HCT116 (cell line): ENCODE data around the gene BBC3. TPM values are rescaled to one million over a fixed set of nuclear protein-coding genes. Genes with fewer than 3 reads are reported as not detected.
"Not testable (repeated sequence)": the region's sequence is repeated elsewhere in the genome, so short reads cannot be mapped to it uniquely, and the experiment has no call there.

Experiments
- ATAC-seq: fragments of 200-7000 bp; cut with Tn5 transposase; 2 replicates; pipeline ENCODE4 v1.9.1; 2020; ENCODE audit warnings: mild to moderate bottlenecking, moderate library complexity
- BruUV-seq: library from RNA; stranded (reverse); fragments of 400-500 nt; replicated peaks from 2 replicates; lab custom pipeline; 2021; lab: Mats Ljungman, UMichigan
- CTCF ChIA-PET: fragments of 300-600 bp; sonication (Branson Sonifier 250); formaldehyde crosslinking; loops from one replicate; lab custom pipeline; 2021; ENCODE audit warnings: antibody characterized with exemption; lab: Charles Lee
- POLR2A ChIA-PET: fragments of 300-600, 350-600 bp; sonication (Branson Sonifier 250); formaldehyde crosslinking; loops from one replicate; lab custom pipeline; 2021; ENCODE audit warnings: antibody characterized with exemption; lab: Charles Lee
- RAD21 ChIA-PET, 2 experiments: fragments of 300-600 bp; sonication (Branson Sonifier 250); formaldehyde crosslinking; loops; one replicate each; lab custom pipeline; 2023; ENCODE audit warnings: low total read pairs in 2 of 2; ENCODE audit not compliant: uncharacterized antibody in 2 of 2, unreplicated experiment in 2 of 2, low non-redundant PET in 1 of 2; lab: Charles Lee
- DNase-seq: peaks from one replicate; pipeline ENCODE4 v3.0.0-alpha.2; 2010; ENCODE audit warnings: low read depth, low spot score
- H2AFZ ChIP-seq: fragments of 200-600 bp; shearing (Covaris generic), sonication (generic); 2 replicates; pipeline ENCODE4 v1.6.1; 2017; ENCODE audit warnings: low read depth, mixed run types, mixed read lengths, antibody characterized with exemption, low read length; ENCODE audit not compliant: poor library complexity, severe bottlenecking
- H3K27ac ChIP-seq: 2 replicates; pipeline ENCODE4 v1.5.1; 2012; ENCODE audit warnings: low read depth, low read length
- H3K27me3 ChIP-seq: fragments of 200-600 bp; sonication (generic); 2 replicates; pipeline ENCODE4 v1.6.1; 2016; ENCODE audit warnings: mixed run types, low read length, mixed read lengths; ENCODE audit not compliant: insufficient read depth
- H3K36me3 ChIP-seq, 2 experiments: fragments of 200-500 bp in 1 of 2; fragments of 200-600 bp in 1 of 2; sonication (Bioruptor generic) in 1 of 2; sonication (generic) in 1 of 2; 2 replicates each; pipeline versions ENCODE4 v1.5.1 to v1.6.1; 2014 to 2016; ENCODE audit warnings: low read length in 2 of 2, inconsistent platforms in 1 of 2, mixed read lengths in 1 of 2, mixed run types in 1 of 2; ENCODE audit not compliant: insufficient read depth in 2 of 2, control insufficient read depth in 1 of 2
- H3K4me1 ChIP-seq, 2 experiments: fragments of 200-600 bp in 1 of 2; sonication (generic) in 1 of 2; 2 replicates each; pipeline versions ENCODE4 v1.5.1 to v1.6.1; 2012 to 2017; ENCODE audit warnings: low read length in 2 of 2, inconsistent platforms in 1 of 2, mild to moderate bottlenecking in 1 of 2, mixed read lengths in 1 of 2, mixed run types in 1 of 2, moderate library complexity in 1 of 2; ENCODE audit not compliant: insufficient read depth in 2 of 2, control insufficient read depth in 1 of 2
- H3K4me2 ChIP-seq: fragments of 200-600 bp; sonication (generic); 2 replicates; pipeline ENCODE4 v1.6.1; 2017; ENCODE audit warnings: mixed run types, low read length, mixed read lengths
- H3K4me3 ChIP-seq, 2 experiments: fragments of 200-600 bp in 1 of 2; sonication (generic) in 1 of 2; replicated peaks in 1 of 2; 2 replicates each; pipeline ENCODE4 v1.5.1; 2011 to 2016; ENCODE audit warnings: low read length in 2 of 2, control low read depth in 1 of 2, low read depth in 1 of 2, mild to moderate bottlenecking in 1 of 2, mixed read lengths in 1 of 2, mixed run types in 1 of 2
- H3K79me2 ChIP-seq: fragments of 200-600 bp; sonication (generic); 2 replicates; pipeline ENCODE4 v1.6.1; 2017; ENCODE audit warnings: mild to moderate bottlenecking, mixed run types, low read length, moderate library complexity, mixed read lengths; ENCODE audit not compliant: insufficient read depth
- H3K9ac ChIP-seq: fragments of 200-600 bp; sonication (generic); 2 replicates; pipeline ENCODE4 v1.6.1; 2016; ENCODE audit warnings: low read length, mixed read lengths
- H3K9me2 ChIP-seq: fragments of 200-600 bp; sonication (generic), shearing (Covaris generic); 2 replicates; pipeline ENCODE4 v1.6.1; 2017; ENCODE audit warnings: mixed run types, mild to moderate bottlenecking, moderate library complexity; ENCODE audit not compliant: insufficient read depth
- H3K9me3 ChIP-seq, 2 experiments: fragments of 200-500 bp in 1 of 2; fragments of 200-600 bp in 1 of 2; sonication (Bioruptor generic) in 1 of 2; sonication (generic) in 1 of 2; 2 replicates each; pipeline ENCODE4 v1.6.1; 2014 to 2017; ENCODE audit warnings: low read length in 2 of 2, mixed read lengths in 2 of 2, inconsistent platforms in 1 of 2, low read depth in 1 of 2, mild to moderate bottlenecking in 1 of 2, mixed run types in 1 of 2, moderate library complexity in 1 of 2; ENCODE audit not compliant: control insufficient read depth in 1 of 2, insufficient read depth in 1 of 2
- H4K20me1 ChIP-seq: fragments of 200-600 bp; sonication (generic), shearing (Covaris generic); 2 replicates; pipeline ENCODE4 v1.6.1; 2017; ENCODE audit warnings: mixed run types, mild to moderate bottlenecking, moderate library complexity; ENCODE audit not compliant: insufficient read depth
- CEBPB ChIP-seq: IDR thresholded peaks from 2 replicates; pipeline ENCODE4 v1.6.1; 2012; ENCODE audit warnings: low read depth
- RAD21 ChIP-seq: IDR thresholded peaks from 2 replicates; pipeline ENCODE4 v1.6.1; 2012; ENCODE audit warnings: low read depth, mild to moderate bottlenecking
- SIN3A ChIP-seq: IDR thresholded peaks from 2 replicates; pipeline ENCODE4 v1.6.1; 2012; ENCODE audit warnings: low read depth
- SP1 ChIP-seq: IDR thresholded peaks from 2 replicates; pipeline ENCODE4 v1.6.1; 2012; ENCODE audit warnings: low read depth
- TCF7L2 ChIP-seq: IDR thresholded peaks from 2 replicates; pipeline ENCODE4 v1.7.0; 2011; ENCODE audit warnings: borderline replicate concordance, inconsistent platforms; ENCODE audit not compliant: insufficient read depth, insufficient read length; ENCODE audit errors: extremely low read depth
- intact Hi-C: fragments of 100-400 bp; cut with micrococcal nuclease; formaldehyde crosslinking; loops from 2 replicates; pipeline ENCODE4 v1.10.0; 2022
- total RNA-seq: library from RNA; stranded (reverse); gene quantifications from one replicate; pipeline ENCODE4 v1.2.1, GENCODE V29; 2021; ENCODE audit not compliant: unreplicated experiment
- TF ChIP-seq, protein P1 (sequence below), 3 experiments: fragments of 200-600 bp in 1 of 3; sonication (generic) in 1 of 3; IDR thresholded peaks in 2 of 3; conservative IDR thresholded peaks in 1 of 3; 2 replicates each; pipeline ENCODE4 v1.5.1; 2012 to 2017; ENCODE audit warnings: low read depth in 2 of 3, low read length in 2 of 3, antibody characterized with exemption in 1 of 3, borderline replicate concordance in 1 of 3, control low read depth in 1 of 3, mild to moderate bottlenecking in 1 of 3, mixed read lengths in 1 of 3, mixed run types in 1 of 3, moderate library complexity in 1 of 3; ENCODE audit not compliant: insufficient read depth in 1 of 3
- TF ChIP-seq, protein P2 (sequence below): IDR thresholded peaks from 2 replicates; pipeline ENCODE4 v1.6.1; 2012

The BBC3 gene
- total RNA-seq, 1 experiment from 2014 or later = 45.0 TPM

DNA sequence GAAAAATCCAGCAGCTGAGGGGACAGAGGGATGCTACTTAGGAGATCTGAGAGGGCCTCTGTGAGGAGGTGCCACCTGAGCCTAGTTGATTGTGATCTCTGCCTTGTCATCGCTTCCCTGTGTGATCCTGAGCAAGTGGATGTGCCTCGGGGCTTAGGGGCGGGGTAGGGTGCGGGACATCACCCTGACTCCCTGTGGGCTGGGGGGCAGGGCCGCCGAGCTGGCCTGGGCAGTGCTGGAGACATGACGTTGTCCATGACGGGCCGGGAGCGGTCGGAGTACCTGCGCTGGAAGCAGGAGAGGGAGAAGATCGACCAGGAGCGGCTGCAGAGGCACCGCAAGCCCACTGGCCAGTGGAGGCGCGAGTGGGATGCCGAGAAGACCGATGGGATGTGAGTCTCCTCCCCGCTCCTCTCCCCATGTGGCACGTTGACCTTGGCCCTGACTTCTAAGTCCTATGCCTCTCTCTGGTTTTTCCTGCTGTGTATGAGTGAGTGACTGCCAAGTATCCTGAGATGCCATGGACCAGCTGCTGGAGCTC is 35.5 kb upstream of the BBC3 start (continued):
- no peak for TF ChIP-seq SIN3A

DNA sequence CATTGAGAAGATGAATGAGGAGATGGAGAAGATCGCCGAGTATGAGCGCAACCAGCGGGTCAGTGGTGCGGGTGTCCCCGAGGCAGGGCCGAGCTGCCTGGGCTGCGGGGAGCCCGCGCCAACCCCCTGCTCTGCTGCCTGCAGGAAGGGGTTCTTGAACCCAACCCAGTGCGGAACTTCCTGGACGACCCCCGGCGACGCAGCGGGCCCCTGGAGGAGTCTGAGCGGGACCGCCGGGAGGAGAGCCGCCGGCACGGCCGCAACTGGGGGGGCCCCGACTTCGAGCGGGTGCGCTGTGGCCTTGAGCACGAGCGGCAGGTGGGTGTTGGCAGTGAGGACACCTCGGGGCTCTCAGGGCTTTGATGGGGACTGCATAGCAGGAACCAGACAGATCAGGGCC is 33.6 kb upstream of the BBC3 start:
- ATAC-seq (no peak), DNase-seq (no peak)
- Histone ChIP-seq H3K27me3 (no peaks in the 10 kb centered on the region), H3K9me3 (no peaks in the 10 kb centered on the region), H3K4me1 (no peaks in the 10 kb centered on the region), H3K4me2 (no peak overlapping the region), H4K20me1 (no peaks in the 10 kb centered on the region), H3K79me2 (peaks cover 4% of the 10 kb centered on the region; the same call in 1 of the 2 replicates), H3K36me3 (peaks cover 28 to 29% of the 10 kb centered on the region in 2 experiments; a peak in 3 of 4 replicates), H3K4me3 (no peak overlapping the region), H3K9me2 (no peaks in the 10 kb centered on the region), H2AFZ (no peak overlapping the region), H3K9ac (no peak overlapping the region), H3K27ac (no peak overlapping the region)
- CTCF ChIA-PET = no interaction called here
- POLR2A ChIA-PET = no interaction called here
- intact Hi-C loops = no loop called here
- BruUV-seq = no TSS peak
- RAD21 ChIA-PET = interaction anchor here in 1 of 2 experiments (0.6 kb wide), 1 partner anchor 9 kb away, joined by 3 read pairs; no protein-coding TSS in a partner anchor
- TF ChIP-seq CEBPB (no peak), TCF7L2 (no peak), SIN3A (no peak), SP1 (no peak), RAD21 (no peak)
- TF ChIP-seq, protein P1, sequence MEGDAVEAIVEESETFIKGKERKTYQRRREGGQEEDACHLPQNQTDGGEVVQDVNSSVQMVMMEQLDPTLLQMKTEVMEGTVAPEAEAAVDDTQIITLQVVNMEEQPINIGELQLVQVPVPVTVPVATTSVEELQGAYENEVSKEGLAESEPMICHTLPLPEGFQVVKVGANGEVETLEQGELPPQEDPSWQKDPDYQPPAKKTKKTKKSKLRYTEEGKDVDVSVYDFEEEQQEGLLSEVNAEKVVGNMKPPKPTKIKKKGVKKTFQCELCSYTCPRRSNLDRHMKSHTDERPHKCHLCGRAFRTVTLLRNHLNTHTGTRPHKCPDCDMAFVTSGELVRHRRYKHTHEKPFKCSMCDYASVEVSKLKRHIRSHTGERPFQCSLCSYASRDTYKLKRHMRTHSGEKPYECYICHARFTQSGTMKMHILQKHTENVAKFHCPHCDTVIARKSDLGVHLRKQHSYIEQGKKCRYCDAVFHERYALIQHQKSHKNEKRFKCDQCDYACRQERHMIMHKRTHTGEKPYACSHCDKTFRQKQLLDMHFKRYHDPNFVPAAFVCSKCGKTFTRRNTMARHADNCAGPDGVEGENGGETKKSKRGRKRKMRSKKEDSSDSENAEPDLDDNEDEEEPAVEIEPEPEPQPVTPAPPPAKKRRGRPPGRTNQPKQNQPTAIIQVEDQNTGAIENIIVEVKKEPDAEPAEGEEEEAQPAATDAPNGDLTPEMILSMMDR (IDR thresholded peaks at IDR 0.05 in 2 of 3, conservative IDR thresholded peaks at IDR 0.05 in 1 of 3; ENCODE audit: borderline replicate concordance in 1 of 3, insufficient read depth in 1 of 3, low read depth in 2 of 3, low read length in 2 of 3) = no peak
- TF ChIP-seq, protein P2, sequence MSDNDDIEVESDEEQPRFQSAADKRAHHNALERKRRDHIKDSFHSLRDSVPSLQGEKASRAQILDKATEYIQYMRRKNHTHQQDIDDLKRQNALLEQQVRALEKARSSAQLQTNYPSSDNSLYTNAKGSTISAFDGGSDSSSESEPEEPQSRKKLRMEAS = no peak

DNA sequence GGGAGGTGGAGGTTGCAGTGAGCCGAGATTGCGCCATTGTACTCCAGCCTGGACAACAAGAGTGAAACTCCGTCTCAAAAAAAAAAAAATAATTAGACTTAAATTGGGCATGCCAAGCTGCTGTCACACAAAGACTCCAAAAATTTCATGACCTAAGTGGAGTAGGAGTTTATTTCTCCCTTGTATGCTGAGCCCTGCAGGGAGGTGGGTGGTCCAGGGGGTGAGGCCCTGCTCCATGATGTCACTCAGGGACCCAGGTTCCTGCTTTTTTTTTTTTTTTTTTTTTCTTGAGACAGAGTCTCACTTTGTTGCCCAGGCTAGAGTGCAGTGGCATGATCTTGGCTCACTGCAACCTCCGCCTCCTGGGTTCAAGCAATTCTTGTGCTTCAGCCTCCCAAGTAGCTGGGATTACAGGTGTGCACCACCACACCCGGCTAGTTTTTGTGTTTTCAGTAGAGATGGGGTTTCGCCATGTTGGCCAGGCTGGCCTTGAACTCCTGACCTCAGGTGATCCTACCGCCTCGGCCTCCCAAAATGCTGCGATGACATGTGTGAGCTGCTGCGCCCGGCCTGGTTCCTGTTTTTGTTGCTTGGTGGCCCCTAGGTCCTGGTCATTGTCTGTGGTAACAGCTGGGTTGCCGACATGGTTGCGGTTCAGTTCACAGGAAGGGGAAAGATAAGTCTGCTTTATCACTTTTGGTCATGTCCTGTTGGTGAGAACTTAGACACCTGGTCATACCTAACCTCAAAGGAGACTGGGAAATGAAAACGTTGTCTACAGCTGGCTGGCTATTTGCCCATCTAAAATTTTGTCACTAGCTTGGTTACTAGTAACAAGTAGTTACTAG is 31.2 kb upstream of the BBC3 start:
- H2AFZ ChIP-seq, H3K4me2 ChIP-seq, POLR2A ChIA-PET, intact Hi-C loops, DNase-seq, H4K20me1 ChIP-seq, BruUV-seq, CTCF ChIA-PET, H3K9me3 ChIP-seq, H3K27me3 ChIP-seq, H3K9ac ChIP-seq, H3K4me3 ChIP-seq, ATAC-seq, H3K27ac ChIP-seq, H3K4me1 ChIP-seq, H3K9me2 ChIP-seq: not testable (repeated sequence)
- RAD21 ChIA-PET = interaction anchor here in 1 of 2 experiments (0.7 kb wide), 1 partner anchor 50 kb away, joined by 3 read pairs; no protein-coding TSS in a partner anchor
- H3K79me2 ChIP-seq = peaks cover 27% of the 10 kb centered on the region
- peaks cover 30 to 42% of the 10 kb centered on the region in 2 experiments; a peak in 3 of 4 replicates for H3K36me3 ChIP-seq
